Mesenteric fat pad (tissue), 1 donor: ENCODE data around the gene FKBP15. TPM values are rescaled to one million over a fixed set of nuclear protein-coding genes. Genes with fewer than 3 reads are reported as not detected.
"Not testable (repeated sequence)": the region's sequence is repeated elsewhere in the genome, so short reads cannot be mapped to it uniquely, and the experiment has no call there.

Experiments used
- DNase-seq: peaks from one replicate; pipeline ENCODE4 v3.0.0-alpha.2; 2020; ENCODE audit warnings: low spot score
- total RNA-seq: library from RNA; stranded (reverse); fragmentation: NEBNext Ultra II Directional; extraction: Animal tissue kit (Norgen Biotek cat#: 25700); gene quantifications from one replicate; pipeline ENCODE4 v1.2.1, GENCODE V29; 2021
- donor health status: DM: yes; HTN: yes; CAD: no.

FKBP15 gene
- total RNA-seq, 1 donor from 2014 or later = 37.3 TPM

DNA sequence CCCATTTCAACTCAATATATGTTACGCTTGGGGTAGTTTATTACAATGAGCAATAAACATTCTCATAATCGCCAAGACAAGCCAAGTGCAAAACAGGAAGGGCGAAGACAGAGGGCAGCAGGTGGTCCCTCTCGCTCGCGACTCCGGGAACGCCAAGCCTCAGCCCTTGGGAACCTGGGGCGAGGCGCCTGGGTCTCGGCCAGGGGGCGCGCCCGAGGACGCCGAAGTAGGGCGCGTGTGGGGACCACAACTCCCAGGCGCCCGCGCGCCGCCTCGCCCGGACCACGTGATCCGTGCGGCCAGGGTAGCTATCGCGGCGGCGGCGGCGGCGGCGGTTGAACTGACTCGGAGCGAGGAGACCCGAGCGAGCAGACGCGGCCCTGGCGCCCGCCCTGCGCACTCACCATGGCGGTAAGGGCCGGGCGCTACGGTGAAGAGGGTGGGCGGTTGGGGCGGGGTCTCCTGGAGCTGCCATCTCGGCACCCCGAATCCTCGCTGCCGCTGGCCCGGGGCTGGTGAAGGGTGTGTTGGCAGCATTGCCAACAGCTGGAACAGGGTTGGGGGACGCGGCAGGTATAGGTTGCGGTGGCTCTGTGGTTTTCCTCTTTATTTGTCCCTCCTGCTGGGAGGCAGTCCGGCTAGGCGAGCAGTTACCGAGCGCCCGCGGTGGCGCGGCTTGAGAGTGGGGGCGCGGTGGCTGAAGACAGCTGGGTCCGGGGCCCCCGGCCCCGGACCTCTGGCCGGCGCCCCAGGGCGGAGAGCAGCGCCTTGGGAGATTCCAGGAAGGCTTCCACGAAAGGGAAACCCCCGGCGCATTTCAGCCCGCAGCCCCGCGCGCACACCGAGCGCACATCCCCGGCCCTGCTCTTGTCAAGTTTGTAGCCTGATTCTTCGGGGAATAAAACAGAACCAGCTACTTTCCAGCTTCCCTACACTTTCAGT lies 70.1 kb downstream of the FKBP15 start, which contains the start of gene SLC31A2:
Gene SLC31A2 (plus strand): TSS at position 338 of the 942 bp plus-strand sequence. CDS start 68 bp downstream, at position 406.
- DNase-seq = peak; percentile 97

- not testable (repeated sequence) for DNase-seq
Observed at GRCh38 chr9:113149561-113149960, 71.5 kb downstream of the FKBP15 start.

- no peak for DNase-seq
Observed at GRCh38 chr9:113148781-113149510, 72.1 kb downstream of the FKBP15 start.

DNA sequence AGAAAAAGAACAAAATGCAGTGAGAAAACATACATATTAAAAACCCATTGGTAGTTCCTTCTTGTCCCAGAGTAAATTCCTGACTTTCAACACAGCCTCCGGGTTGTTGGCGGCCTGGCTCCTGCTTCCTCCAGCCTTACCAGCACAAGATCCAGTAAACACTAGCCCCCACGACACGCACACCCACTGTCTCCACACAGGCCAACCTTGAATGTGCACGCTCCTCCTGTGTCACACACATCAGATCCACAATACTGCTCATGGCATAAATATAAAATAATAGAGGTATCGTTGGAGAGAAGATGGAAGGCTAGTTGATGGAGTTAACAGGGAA lies 72.7 kb downstream of the FKBP15 start:
- DNase-seq = no peak

- peak; percentile 16 for DNase-seq
Observed at GRCh38 chr9:113143432-113144227, 77.4 kb downstream of the FKBP15 start.

GRCh38 chr9:113140896-113141295 lies 80.2 kb downstream of the FKBP15 start:
- DNase-seq = not testable (repeated sequence)

DNA sequence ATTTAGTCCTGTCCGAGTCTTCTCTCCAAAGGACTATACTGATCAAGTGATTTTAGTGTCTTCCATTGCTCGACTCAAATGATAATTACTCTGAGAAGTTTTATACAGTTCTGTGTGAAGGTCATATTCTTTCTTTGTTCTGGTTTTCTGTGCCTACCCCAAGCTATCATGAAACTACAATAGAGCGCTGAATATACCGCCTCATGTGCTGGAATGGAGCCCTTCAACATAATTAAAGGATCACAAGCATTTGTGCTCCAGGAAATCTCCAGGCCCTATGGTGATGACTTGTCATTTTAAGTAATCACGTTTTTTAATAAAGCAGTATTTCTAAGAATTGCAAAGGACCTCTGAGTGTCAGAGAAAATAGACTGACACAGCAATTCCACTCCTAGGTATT lies 81.1 kb downstream of the FKBP15 start:
- no peak for DNase-seq

GRCh38 chr9:113139225-113139829 lies 81.8 kb downstream of the FKBP15 start:
- peak; percentile 49 for DNase-seq

- no peak for DNase-seq
Observed at GRCh38 chr9:113138760-113139159, 82.3 kb downstream of the FKBP15 start.

GRCh38 chr9:113137196-113138168 lies 83.6 kb downstream of the FKBP15 start:
- DNase-seq = peak; percentile 64

- no peak for DNase-seq
Observed at GRCh38 chr9:113131689-113132151, 89.4 kb downstream of the FKBP15 start.

DNA sequence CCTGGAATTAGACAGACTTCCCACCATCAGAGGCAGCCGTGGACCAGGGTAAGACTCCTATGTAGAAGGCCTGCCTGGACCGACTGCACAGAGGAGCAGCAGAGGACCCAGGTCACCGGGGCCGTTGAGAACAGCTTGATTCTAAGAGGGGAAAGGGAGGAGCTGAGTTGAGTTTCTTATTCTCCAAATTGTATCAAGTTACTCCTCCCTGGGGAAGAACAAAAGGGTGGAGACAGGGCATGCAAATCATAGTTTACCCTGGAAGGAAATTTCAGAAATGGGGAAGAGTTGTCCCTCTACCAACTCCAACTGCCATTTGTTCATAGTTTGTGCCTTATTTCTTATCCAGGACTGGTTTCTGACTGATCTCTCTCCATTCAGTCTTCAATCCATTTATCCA lies 91.2 kb downstream of the FKBP15 start:
- DNase-seq = peak; percentile 28

GRCh38 chr9:113129466-113129865 lies 91.6 kb downstream of the FKBP15 start:
- DNase-seq = no peak

DNA sequence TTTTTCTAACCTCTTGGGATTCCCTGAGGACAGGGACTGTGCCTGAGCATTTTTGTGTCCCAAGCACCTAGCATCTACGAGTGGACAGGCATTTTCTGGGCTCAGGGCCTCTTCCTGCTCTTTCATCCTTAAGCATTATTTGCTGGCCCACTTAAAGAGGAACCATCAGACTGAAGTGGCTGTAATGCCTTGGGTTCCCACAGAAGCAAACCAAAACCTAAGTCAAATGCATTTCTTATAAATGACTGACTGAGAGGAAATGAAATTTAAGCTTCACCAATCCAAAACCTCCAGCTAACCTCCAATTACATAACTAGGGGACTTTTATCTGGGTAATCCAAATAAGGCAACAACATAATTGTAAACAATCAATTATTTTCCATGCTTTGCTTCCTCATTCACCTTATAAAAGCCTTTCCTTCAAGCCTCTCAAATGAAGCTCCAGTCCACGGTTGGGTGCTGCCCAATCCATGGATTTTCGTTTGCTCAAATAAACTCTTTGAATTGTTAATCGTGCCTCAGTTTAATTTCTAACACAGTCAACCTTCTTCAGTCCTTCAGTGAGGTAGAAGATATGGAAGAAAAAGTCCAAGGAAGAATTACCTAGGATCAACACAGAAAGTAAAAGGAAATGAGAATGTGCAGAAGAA lies 95.6 kb downstream of the FKBP15 start:
- no peak for DNase-seq

DNA sequence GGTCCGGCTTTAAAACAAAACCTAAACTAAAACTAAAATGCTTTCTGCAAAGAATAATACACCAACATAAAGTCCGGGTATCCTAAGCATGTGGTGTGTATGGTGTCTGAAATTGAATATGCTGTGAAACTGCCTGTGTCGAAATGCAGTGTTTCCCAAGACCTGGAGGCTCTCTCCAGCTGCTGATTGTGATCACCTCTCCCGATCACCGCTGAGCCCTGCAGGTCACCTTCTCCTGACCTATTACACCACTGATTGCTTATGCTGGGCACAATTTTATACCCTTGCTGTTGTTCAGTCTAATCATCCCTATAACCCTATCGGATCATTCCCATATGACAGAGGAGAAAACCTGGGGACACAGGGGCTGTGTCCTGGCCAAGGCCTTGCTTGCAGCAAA lies 102.2 kb downstream of the FKBP15 start:
- DNase-seq = not testable (repeated sequence)
